Hippocampal formation (tissue), 2 donors: ENCODE results near the gene ZNRF1.
A peak's percentile ranks its signal among the peaks of the same experiment; 100 is the strongest.

Experiments
- DNase-seq, 2 donors: peaks; one replicate each; lab custom pipeline; 2025; lab: John Stamatoyannopoulos, UW

Gene ZNRF1

DNA sequence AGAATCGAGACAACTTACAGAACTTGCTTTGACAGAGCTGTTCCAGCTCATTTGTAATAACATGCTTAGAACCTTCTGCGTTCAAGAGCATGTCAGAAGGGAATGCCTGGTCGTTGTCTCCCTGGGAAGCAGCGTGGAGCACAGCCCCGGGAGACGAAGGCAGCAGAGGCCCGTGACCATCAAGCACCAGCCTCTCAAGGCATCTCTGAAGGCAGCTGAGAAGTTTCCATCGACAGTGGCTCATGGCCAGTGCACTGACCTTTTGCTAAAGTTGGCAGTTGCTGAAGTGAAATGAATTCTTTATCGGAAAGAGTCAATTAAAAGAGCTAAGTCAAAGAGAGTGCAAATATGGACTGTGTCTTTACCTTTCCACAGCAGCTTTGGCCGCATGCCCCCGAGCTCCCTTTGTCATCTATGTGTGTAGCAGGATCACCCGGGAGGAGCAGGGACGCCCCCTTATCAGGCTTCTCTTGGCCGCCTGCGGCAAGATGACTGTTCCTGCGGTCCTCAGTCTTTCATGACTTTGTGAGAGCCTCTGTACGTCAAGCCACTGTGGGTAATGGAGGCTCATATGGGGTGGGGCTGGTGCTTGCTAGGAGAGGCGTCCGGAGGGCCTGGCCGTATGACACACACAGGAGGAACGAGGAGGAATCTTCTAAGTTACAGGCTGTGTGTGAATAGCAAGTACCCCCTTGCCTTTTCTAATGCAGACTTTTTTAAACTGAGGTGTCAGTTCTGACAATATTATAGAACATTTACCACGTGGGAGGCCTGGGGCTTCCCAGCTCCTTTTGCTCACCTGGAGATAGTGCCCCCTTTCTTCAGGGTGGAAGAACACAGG lies 63.5 kb downstream of the ZNRF1 start:
- DNase-seq: no peak

- DNase-seq: no peak
These were observed 64.1 kb downstream of the ZNRF1 start for GRCh38 chr16:75062976-75063346.

DNA sequence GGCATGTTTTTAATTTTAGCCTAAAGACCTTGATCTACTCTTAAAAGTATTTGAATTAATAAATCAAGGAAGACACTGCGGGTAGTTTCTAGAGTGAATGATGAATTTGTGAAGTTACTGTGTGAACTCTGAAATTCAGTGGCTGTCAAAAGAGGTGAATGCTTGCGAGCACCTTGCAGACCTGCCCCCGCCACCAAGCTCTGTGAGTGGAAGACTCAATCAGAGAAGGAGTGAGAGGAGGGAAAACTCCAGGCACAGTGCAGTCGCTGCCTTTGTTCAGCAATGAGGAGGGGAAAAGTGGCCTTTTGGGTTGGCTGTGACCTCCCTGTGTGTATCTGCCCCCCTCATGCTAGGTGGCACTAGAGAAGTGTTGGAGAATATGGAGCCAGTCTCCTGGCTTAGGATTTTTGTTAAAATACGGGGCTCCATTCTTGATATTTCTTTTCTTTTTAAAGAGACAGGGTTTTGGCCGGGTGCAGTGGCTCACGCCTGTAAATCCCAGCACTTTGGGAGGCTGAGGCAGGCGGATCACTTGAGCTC lies 64.8 kb downstream of the ZNRF1 start:
- DNase-seq: no peak

GRCh38 chr16:75064403-75065148 lies 65.8 kb downstream of the ZNRF1 start:
- DNase-seq: no peak

GRCh38 chr16:75065149-75065505 lies 66.3 kb downstream of the ZNRF1 start:
- no peak for DNase-seq

DNA sequence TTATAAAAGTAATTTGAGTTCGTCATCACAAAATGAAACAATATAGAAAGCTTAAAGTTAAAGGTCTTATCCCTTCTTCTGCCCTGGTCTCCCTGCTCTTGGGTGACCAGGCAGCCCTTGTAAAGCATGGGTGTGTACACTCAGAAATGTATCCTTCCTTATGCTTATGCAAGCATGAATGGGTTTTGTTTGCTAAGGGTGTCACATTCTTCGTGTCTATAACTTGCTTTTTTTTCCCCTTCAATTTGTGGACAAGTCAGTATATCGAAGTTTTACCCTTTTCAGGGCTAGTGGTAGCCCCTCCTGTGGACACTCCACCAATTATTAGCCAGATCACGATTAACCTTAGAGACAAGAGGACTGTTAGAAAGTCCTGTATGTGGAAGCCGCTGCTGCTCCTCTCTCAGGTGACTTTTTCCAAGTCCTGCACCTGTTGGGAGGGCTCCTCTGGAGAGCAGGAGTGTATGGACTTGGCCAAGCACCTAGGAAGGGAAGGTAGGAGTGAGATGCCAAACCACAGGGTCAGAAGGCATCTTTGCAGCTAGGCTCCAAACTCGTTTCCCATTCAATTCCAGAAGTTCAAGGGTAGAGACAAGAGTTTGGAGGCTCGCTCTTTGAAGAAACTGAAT lies 66.8 kb downstream of the ZNRF1 start:
- DNase-seq: no peak

DNA sequence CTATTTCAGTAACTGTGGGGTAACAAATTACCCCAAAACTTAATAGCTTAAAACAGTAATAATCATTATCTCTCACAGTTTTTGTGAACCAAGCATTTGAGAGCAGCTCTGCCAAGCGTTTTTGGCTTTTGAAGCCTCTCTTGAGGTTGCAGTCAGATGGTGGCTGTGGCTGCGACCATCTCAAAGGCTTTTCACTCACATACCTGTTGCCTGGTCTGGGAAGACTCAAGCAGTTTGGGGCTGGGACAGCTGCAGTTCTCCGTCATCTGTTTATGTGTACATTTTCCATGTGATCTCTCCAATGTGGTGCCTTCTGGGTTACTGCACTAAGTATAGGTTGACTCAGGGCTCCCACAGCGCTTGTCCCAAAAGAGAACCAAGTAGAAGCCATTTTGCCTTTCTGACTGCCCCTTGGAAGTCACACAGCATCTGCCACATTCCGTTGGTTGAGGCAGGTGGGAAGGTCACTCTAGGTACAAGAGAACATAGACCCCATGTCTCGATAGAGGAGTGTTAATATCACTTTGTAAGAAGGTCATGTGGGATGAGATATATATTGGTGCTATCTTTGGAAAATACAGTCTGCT lies 68.1 kb downstream of the ZNRF1 start:
- no peak for DNase-seq

DNA sequence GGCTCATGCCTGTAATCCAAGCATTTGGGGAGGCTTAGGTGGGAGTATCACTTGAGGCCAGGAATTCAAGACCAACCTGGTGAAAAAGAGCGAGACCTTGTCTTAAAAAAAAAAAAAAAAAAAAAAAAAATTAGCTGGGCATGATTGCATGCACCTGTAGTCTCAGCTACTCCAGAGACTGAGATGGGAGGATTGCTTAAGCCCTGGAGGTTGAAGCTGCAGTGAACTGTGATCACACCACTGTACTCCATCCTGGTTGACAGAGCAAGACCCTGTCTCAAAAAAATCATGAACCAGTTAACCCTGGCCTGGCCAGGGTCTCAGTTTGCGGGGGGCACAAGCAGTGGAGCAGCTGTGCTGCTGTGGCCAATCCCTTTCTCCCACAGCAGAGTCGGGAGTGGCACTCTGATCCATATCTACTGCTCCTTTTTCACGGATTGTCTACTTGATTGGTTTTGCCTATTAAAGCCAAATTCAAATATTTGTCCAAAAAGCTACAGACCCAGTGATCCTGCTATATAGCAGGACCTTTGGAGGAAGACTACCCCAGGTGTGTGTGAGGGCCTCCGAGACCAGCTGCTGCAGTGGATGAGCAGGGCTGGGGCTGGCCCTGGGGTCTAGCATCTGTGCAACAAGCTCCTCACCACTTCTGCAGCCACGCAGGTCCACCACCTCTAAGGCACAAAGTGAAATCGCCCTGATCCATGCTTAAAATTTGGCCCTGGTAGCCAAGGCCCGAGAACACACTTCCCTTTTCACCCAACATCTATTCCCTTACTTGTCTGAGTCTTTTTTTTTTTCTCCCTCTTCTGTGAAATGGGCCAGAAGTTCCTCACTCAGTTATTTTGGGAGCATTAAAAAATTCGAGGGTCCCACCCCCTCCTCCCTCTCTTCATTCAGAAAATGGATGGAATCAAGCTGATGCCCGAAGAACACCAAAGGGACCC lies 69.5 kb downstream of the ZNRF1 start:
- DNase-seq: no peak

- DNase-seq: peak; percentile 24 to 29
These were observed 71.4 kb downstream of the ZNRF1 start for GRCh38 chr16:75070012-75070841.

DNA sequence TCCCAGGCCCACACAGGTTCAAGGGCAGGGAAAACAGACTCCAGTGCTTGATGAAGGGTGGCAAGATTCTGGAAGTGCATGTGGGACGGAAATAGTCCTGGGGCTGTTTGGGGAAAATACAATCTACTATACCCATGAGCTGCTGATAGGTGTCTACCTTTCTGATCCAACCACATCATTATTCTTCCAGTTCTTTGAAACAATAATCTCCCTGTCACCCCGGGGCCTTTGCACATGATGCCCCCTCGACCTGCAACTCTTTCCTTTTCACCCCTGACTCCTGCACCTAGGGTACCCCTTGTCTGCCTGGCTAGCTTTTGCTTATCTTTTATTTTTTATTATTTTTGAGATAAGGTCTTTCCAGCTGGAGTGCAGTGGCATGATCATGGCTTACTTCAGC lies 72.8 kb downstream of the ZNRF1 start:
- DNase-seq: no peak

GRCh38 chr16:75072239-75072947 lies 73.6 kb downstream of the ZNRF1 start:
- no peak for DNase-seq

- DNase-seq: no peak
These were observed 74.9 kb downstream of the ZNRF1 start for GRCh38 chr16:75073545-75074303.

DNA sequence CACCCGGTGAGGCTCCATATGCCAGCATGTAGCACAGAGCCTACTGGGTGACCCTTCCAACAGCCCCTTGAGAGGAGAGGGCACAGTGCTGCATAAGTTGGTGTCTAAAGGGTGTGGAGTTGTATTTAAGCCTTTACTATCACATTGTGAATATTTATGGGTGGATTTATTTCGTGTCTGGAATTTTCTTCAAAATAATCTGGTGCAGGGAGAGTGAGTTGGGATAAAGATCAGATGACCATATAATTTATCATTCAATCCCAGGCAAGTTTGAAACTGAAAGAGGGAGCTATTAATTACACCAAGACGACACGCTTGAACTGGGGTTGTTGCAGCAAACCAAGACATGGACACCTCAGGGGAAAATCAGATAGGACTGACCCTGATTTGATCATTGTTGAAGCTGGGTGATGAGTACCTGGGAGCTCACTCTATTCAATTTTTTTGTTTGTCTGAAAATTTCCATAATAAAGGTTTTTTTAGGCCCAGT lies 75.5 kb downstream of the ZNRF1 start:
- no peak for DNase-seq

DNA sequence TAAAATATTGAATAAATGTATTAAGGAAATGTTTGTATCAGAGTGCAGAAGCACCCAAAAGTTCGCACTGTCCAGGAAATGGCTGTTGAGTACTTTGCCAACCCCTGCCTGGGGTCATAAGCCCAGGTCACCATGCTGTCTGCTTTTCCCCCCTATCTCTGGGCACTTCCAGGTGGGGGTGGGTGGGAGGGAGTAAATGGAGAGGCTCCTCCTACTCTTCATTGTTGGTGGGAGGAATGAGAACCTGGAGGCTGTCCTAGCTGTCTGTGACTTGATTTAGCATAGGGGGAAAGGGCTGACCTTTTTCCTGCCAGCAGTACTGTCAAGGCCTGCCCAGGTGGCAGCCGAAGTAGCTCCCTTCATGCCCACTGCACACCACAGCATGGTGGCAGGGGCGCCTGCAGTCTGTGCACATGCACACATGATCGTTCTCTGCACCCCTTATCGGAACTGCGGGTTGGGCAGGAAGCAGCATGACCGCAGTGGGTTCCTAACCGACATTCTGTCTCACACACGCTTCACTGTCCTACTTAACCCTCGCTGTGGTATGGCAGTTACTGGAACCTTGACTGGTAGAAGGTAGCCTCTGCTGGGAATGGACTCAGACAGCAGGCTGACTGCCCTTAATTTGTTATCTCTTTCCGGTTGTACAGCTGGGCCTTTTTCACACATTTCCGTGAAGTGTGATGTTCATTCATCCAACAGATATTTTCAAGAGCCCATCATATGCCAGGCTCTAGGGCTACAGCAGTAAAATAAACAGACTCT lies 76.3 kb downstream of the ZNRF1 start:
- no peak for DNase-seq

GRCh38 chr16:75075688-75076268 lies 77.0 kb downstream of the ZNRF1 start:
- no peak for DNase-seq

DNA sequence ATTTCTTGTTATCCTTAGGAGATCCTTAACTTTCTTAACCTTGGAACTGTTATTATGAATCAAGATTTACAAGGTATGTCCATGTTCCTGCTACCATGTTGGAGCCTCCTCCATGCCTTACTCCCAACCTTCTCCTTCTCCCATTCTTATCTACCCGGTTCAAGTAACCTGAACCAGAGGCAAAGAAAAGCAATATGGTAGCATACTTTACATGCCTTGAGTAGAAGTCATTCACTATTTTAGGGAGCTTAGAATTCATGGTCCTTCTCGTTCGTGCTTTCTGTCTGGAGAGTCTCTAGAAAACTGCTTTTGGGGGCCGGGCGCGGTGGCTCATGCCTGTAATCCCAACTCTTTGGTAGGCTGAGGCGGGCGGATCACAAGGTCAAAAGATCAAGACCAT lies 80.1 kb downstream of the ZNRF1 start:
- no peak for DNase-seq

- DNase-seq: no peak
These were observed 80.6 kb downstream of the ZNRF1 start for GRCh38 chr16:75079346-75079926.
